Uterus (tissue), 4 donors: ENCODE data around the gene WNT11. TPM values are rescaled to one million over a fixed set of nuclear protein-coding genes. Genes with fewer than 3 reads are reported as not detected.
A peak's percentile ranks its signal among the peaks of the same experiment; 100 is the strongest.

Experiments
- DNase-seq, 2 donors: peaks; one replicate each; pipeline ENCODE4 v3.0.0-alpha.2; 2019 to 2020
- H3K27ac ChIP-seq, 2 donors: fragments of 200-600 bp; sonication (generic); 1 replicate in 1 of 2; 2 replicates in 1 of 2; pipeline ENCODE4 v1.5.1; 2016 to 2018
- H3K27me3 ChIP-seq, 2 donors: fragments of 200-600 bp; sonication (generic); one replicate each; pipeline ENCODE4 v1.5.1; 2018 to 2019; ENCODE audit warnings: control low read depth in 1 of 2
- H3K36me3 ChIP-seq, 2 donors: fragments of 200-600 bp; sonication (generic); one replicate each; pipeline ENCODE4 v1.5.1; 2019; ENCODE audit warnings: control low read depth in 1 of 2
- H3K4me1 ChIP-seq, 2 donors: fragments of 200-600 bp; sonication (generic); one replicate each; pipeline ENCODE4 v1.5.1; 2018 to 2019; ENCODE audit warnings: control low read depth in 1 of 2
- H3K4me3 ChIP-seq, 2 donors: fragments of 200-600 bp; sonication (generic); 1 replicate in 1 of 2; 2 replicates in 1 of 2; pipeline ENCODE4 v1.5.1; 2018 to 2019; ENCODE audit warnings: mild to moderate bottlenecking in 1 of 2
- H3K9me3 ChIP-seq, 2 donors: fragments of 200-600 bp; sonication (generic); one replicate each; pipeline ENCODE4 v1.5.1; 2019; ENCODE audit warnings: control low read depth in 1 of 2
- CTCF ChIP-seq, 4 experiments: fragments of 200-600 bp in 2 of 4; fragments of 450-650 bp in 2 of 4; sonication (generic) in 2 of 4; IDR thresholded peaks; one replicate each; pipeline ENCODE4 v1.5.1; 2016 to 2019; ENCODE audit warnings: antibody characterized with exemption in 4 of 4, mild to moderate bottlenecking in 2 of 4, moderate library complexity in 1 of 4
- POLR2A ChIP-seq, 2 donors: fragments of 450-650 bp; IDR thresholded peaks; one replicate each; pipeline ENCODE4 v1.6.1; 2016; ENCODE audit warnings: antibody characterized with exemption in 2 of 2, mild to moderate bottlenecking in 1 of 2, moderate library complexity in 1 of 2
- intact Hi-C: fragments of 100-400 bp; cut with DNase I; formaldehyde crosslinking; loops from one replicate; pipeline ENCODE4 v1.15.1; 2023; ENCODE audit warnings: low total_unique reads
- total RNA-seq, 4 donors: library from RNA; depleted of rRNA in 3 of 4; stranded (reverse); fragments of >200 nt in 3 of 4; gene quantifications; one replicate each; pipeline versions ENCODE4 v1.1.0 to v1.2.4, GENCODE V29; 2014 to 2023
- donor health status: DM: yes; HTN: yes; CAD: no.

Gene WNT11
- total RNA-seq, 4 donors from 2014 or later = 5.1 to 16.7 (median 9.5) TPM

GRCh38 chr11:76189682-76190081, 16.6 kb downstream of the WNT11 start:
- no peak overlapping the region for H3K4me3 ChIP-seq
- H3K27me3 ChIP-seq = no peaks in the 10 kb centered on the region
- DNase-seq = no peak
- TF ChIP-seq POLR2A (IDR thresholded peaks at IDR 0.05) (no peak), CTCF (IDR thresholded peaks at IDR 0.05) (no peak)
- H3K4me1 ChIP-seq = no peaks in the 10 kb centered on the region
- no peaks in the 10 kb centered on the region for H3K36me3 ChIP-seq
- intact Hi-C loops = no loop called here
- no peaks in the 10 kb centered on the region for H3K9me3 ChIP-seq
- no peak overlapping the region for H3K27ac ChIP-seq

GRCh38 chr11:76188873-76189272, 17.4 kb downstream of the WNT11 start:
- no peak for DNase-seq
- Histone ChIP-seq H3K27ac (no peak overlapping the region), H3K36me3 (no peaks in the 10 kb centered on the region), H3K9me3 (no peaks in the 10 kb centered on the region), H3K4me3 (no peak overlapping the region), H3K4me1 (no peaks in the 10 kb centered on the region), H3K27me3 (no peaks in the 10 kb centered on the region)
- intact Hi-C loops = no loop called here
- TF ChIP-seq POLR2A (IDR thresholded peaks at IDR 0.05) (no peak), CTCF (IDR thresholded peaks at IDR 0.05) (no peak)

GRCh38 chr11:76186776-76187279, 19.5 kb downstream of the WNT11 start:
- no peaks in the 10 kb centered on the region for H3K36me3 ChIP-seq
- H3K4me3 ChIP-seq = no peak overlapping the region
- no peak for DNase-seq
- intact Hi-C loops = no loop called here
- peak overlapping the region in 1 of 2 donors; percentile 11 for H3K27ac ChIP-seq
- no peaks in the 10 kb centered on the region for H3K4me1 ChIP-seq
- H3K9me3 ChIP-seq = no peaks in the 10 kb centered on the region
- TF ChIP-seq CTCF (IDR thresholded peaks at IDR 0.05) (no peak), POLR2A (IDR thresholded peaks at IDR 0.05) (no peak)
- H3K27me3 ChIP-seq = no peaks in the 10 kb centered on the region

GRCh38 chr11:76185931-76186401, 20.3 kb downstream of the WNT11 start:
- Histone ChIP-seq H3K27ac (no peak overlapping the region), H3K9me3 (no peaks in the 10 kb centered on the region), H3K4me1 (no peaks in the 10 kb centered on the region), H3K4me3 (no peak overlapping the region), H3K36me3 (no peaks in the 10 kb centered on the region), H3K27me3 (no peaks in the 10 kb centered on the region)
- TF ChIP-seq CTCF (IDR thresholded peaks at IDR 0.05) (no peak), POLR2A (IDR thresholded peaks at IDR 0.05) (no peak)
- peak; percentile 37 to 40 for DNase-seq
- intact Hi-C loops = no loop called here

- TF ChIP-seq CTCF (IDR thresholded peaks at IDR 0.05) = no peak
- TF ChIP-seq POLR2A (IDR thresholded peaks at IDR 0.05) = no peak
- intact Hi-C loops = no loop called here
- Histone ChIP-seq H3K9me3 (no peaks in the 10 kb centered on the region), H3K27me3 (no peaks in the 10 kb centered on the region), H3K27ac (no peak overlapping the region), H3K4me1 (no peaks in the 10 kb centered on the region), H3K36me3 (no peaks in the 10 kb centered on the region), H3K4me3 (no peak overlapping the region)
- no peak for DNase-seq
Observed at GRCh38 chr11:76185511-76185910, 20.8 kb downstream of the WNT11 start.
